ENCODE results near the gene EYA3.
A peak's percentile ranks its signal among the peaks of the same experiment; 100 is the strongest.

EYA3 gene

GRCh38 chr1:27967106-27967883 lies 121.1 kb downstream of the EYA3 start:
- no peak for DNase-seq

GRCh38 chr1:27966402-27967105 lies 121.9 kb downstream of the EYA3 start:
- no peak for DNase-seq

DNA sequence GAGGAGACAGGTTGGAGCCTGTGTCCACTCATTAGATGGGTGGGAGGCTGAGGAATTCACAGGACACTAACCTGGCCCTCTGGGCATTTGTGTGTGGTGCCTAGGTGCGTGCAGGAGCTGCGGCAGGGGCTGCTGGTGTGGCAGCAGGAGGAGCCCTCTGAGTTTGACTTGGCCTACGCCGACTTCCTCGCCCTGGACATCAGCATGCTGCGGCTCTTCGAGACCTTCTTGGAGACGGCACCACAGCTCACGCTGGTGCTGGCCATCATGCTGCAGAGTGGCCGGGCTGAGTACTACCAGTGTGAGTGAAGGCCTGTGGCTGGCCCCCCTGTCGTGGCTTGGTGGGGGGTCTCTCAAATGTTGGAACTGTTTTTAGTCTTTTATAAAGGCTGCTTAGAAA lies 125.0 kb downstream of the EYA3 start:
- no peak for DNase-seq

DNA sequence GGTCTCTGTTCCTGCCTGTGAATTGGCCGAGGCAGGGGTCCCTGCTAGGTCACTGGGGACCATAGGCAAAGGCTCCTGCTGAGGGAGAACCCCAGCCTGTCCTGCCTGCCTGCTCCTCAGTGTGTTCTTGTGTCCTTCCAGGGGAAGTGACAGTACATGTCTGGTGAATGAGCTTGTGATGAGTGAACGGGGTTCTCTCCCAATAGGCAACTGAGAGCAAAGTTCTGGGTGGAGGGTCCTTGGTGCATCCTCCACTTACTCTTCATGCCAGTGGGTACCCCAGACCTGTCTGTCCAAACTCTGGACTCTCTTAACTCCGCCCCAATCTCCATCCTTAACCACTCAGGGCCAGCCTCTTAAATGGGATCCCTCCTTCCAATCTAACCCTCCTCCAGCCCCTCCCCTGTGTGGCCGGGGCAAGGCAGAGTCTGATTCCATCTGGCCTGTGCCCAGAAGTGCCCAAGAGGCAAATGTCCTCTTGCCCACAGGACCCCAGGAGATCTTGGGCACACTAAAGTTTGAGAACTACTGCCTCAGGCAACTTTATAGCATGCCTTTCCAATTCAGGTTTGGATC lies 126.7 kb downstream of the EYA3 start:
- DNase-seq: no peak

GRCh38 chr1:27960762-27961645 lies 127.4 kb downstream of the EYA3 start:
- DNase-seq: no peak

- DNase-seq: peak; percentile 83
These were observed 128.4 kb downstream of the EYA3 start, which contains the start of gene XKR8 for GRCh38 chr1:27959792-27960603. XKR8 (plus strand) TSS chr1:27959973; CDS start chr1:27960070, 97 bp downstream.

DNA sequence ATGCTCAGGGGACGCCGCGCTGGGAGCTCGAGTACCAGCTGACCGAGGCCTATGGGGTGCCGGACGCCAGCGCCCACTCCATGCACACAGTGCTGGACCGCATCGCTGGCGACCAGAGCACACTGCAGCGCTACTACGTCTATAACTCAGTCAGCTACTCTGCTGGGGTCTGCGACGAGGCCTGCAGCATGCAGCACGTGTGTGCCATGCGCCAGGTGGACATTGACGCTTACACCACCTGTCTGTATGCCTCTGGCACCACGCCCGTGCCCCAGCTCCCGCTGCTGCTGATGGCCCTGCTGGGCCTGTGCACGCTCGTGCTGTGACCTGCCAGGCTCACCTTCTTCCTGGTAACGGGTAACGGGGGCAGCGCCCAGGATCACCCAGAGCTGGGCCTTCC lies 129.9 kb downstream of the EYA3 start:
- no peak for DNase-seq

DNA sequence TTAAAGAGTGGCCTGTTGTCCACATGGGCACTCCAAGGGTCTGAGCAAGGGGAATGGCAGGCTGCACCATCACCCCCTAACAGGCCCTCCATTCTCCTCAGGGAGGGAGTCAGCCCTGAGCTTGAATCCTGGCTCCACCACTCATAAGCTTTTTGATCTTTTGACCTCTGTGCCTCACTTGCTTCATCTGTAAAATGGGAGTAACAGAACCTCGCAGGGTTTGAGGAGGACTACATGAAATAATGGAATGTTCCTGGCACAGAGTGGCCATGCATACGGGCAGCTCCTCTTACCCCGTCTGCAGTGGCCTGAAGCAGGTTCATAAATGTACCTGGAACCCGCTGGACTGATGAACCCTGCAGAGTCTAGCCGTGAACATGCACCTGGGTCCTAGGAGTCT lies 130.8 kb downstream of the EYA3 start:
- no peak for DNase-seq

DNA sequence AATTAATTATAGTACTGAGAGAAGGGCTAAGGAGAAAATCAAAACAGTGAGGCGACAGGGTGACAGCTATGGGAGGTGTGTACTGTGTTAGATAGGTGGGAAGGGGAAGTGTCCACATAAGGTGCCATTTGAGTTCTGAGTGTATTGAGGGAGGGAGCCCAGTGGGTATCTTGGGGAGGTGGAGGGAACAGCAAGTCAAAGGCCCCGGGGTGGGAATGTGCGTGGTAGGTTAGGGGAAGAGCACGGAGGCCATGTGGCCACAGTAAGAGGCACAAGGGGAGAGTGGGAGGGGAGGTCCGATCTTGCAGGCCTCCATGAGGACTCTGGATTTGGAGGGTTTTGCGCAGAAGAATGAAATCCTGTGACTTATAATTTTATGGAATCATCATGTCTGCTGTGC lies 131.6 kb downstream of the EYA3 start:
- DNase-seq: no peak

- DNase-seq: no peak
These were observed 133.3 kb downstream of the EYA3 start for GRCh38 chr1:27955076-27955475.

GRCh38 chr1:27954186-27954585 lies 134.2 kb downstream of the EYA3 start:
- DNase-seq: no peak

- no peak for DNase-seq
These were observed 136.3 kb downstream of the EYA3 start for GRCh38 chr1:27952147-27952546.

DNA sequence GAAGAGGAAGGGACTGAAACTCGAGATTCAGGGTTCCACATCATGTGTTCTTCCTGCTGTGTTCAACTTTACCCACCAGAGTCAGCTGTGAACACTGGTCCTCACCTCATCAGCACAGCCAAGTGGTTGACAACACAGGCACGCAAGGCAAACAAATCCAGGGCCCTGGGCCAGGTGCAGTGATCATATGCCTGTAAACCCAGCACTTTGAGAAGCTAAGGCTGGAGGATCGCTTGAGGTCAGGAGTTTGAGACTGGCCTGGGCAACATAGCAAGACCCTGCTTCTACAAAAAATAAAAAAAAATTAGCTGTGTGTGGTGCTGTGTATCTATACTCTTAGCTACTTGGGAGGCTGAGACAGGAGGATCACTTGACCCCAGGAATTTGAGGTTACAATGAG lies 137.0 kb downstream of the EYA3 start:
- DNase-seq: no peak

GRCh38 chr1:27949027-27949426 lies 139.4 kb downstream of the EYA3 start:
- DNase-seq: no peak

GRCh38 chr1:27945020-27945419 lies 143.4 kb downstream of the EYA3 start:
- no peak for DNase-seq

DNA sequence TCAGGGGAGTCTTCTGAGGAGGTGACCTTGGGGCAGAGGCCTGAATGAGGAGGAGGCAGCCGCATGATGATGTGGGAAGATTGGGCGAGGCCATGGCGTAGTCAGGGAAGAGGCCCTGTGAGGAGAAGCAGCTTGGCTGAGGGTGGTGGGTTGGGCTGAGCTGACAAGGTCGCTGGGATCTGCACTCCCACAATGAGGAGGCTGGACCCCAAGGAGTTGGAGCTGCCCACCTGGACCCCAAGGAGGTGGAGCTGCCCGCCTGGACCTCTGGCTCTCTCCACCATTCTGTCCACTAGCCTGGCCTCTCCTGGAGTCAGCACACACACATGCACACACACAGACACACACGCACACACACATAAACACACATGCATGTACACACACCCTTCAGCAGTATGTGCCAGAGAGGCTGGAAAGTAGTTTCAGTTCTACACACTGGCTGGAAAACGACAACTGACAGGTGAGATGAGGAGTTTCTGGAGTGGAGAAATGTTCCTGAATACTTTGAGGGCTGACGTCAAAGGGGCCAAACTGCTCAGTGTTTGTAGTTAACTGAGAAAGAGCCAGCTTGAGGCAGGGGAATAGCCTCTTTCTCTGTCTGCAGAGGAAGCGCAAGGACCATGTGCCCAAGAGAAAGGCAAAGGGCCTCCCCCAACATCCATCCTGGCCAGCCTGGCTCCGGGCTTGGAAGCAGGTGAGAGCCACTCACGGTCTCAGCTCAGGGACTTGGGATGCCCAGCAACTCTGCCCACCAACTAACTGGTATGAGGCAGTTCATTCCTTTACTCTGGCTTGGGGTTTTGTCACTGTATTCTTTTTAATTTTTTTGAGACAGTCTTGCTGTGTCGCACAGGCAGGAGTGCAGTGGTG lies 146.5 kb downstream of the EYA3 start:
- DNase-seq: no peak

GRCh38 chr1:27940870-27941560 lies 147.4 kb downstream of the EYA3 start:
- DNase-seq: no peak

- DNase-seq: peak; percentile 72
These were observed 148.1 kb downstream of the EYA3 start for GRCh38 chr1:27940297-27940696.

DNA sequence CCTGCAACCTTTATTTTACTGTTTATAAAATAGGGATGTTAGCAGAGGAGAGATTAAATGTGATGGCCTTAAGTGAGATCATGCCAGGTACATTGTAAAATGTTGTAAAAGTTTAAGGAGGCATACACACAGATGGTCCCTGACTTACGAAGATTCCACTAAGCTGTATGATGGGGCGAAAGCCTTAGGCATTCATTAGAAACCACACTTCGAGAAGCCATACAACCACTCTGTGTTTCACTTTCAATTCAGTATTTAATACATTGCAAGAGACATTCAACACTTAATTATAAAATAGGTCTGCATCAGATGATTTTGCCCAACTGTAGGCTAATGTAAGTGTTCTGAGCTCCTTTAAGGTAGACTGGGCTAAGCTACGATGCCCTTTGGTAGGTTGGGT lies 149.9 kb downstream of the EYA3 start:
- no peak for DNase-seq

GRCh38 chr1:27937524-27937836 lies 150.9 kb downstream of the EYA3 start:
- no peak for DNase-seq

DNA sequence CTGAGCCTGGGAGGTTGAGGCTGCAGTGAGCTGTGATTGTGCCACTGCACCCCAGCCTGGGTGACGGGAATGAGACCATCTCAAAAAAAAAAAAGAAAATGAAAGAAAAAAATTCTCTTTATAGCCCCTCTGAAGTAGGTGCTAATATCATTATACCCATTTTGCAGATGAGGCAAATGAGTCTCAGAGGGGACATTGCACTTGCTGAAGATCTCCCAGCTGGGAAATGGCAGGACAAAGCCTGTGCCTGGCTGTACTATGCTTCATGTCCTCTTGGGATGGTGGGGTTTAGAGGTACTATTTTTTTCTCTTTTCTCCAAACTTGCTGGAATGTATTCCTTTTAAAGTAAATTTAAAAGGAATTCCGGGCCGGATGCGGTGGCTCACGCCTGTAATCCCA lies 152.0 kb downstream of the EYA3 start:
- DNase-seq: no peak

All from CD4-positive, alpha-beta T cell treated with Interleukin-15 for 1 hour (primary cell).